HG03025 (cell line): ENCODE measurements around the gene MCM8.

ENCODE experiments used
- ATAC-seq: cut with Tn5 transposase; IDR thresholded peaks from one replicate; pipeline ENCODE4 v1.9.1; 2021; ENCODE audit warnings: mild to moderate bottlenecking, moderate library complexity; ENCODE audit not compliant: unreplicated experiment, low FRiP score

MCM8 gene

GRCh38 chr20:5950271-5951031 lies at the start of gene MCM8, which contains the start of gene TRMT6:
MCM8 (plus strand) TSS chr20:5950652; CDS start chr20:5952016, 1,364 bp downstream.
TRMT6 (minus strand) TSS chr20:5950533; CDS start chr20:5950405, 128 bp downstream.
- peak; percentile 94 for ATAC-seq

GRCh38 chr20:5900908-5901307 lies 49.5 kb upstream of the MCM8 start:
- ATAC-seq, result no peak

- no peak for ATAC-seq
Measured at GRCh38 chr20:5908981-5909380, 41.5 kb upstream of the MCM8 start.

GRCh38 chr20:5910186-5910585 lies 40.3 kb upstream of the MCM8 start:
- no peak for ATAC-seq

- no peak for ATAC-seq
Measured at GRCh38 chr20:5913166-5913565, 37.3 kb upstream of the MCM8 start.

GRCh38 chr20:5914859-5915258 lies 35.6 kb upstream of the MCM8 start:
- no peak for ATAC-seq

GRCh38 chr20:5918856-5919625 lies 31.4 kb upstream of the MCM8 start:
- ATAC-seq, result no peak

GRCh38 chr20:5919626-5920544 lies 30.6 kb upstream of the MCM8 start:
- ATAC-seq, result no peak

GRCh38 chr20:5920581-5920980 lies 29.9 kb upstream of the MCM8 start:
- no peak for ATAC-seq

GRCh38 chr20:5923493-5923892 lies 27.0 kb upstream of the MCM8 start:
- ATAC-seq, result no peak

GRCh38 chr20:5925551-5925950 lies 24.9 kb upstream of the MCM8 start:
- no peak for ATAC-seq

- no peak for ATAC-seq
Measured at GRCh38 chr20:5927749-5928462, 22.5 kb upstream of the MCM8 start.

GRCh38 chr20:5928836-5929715 lies 21.4 kb upstream of the MCM8 start:
- ATAC-seq, result no peak

GRCh38 chr20:5931411-5931810 lies 19.0 kb upstream of the MCM8 start:
- no peak for ATAC-seq

- ATAC-seq, result no peak
Measured at GRCh38 chr20:5932796-5933195, 17.7 kb upstream of the MCM8 start.

GRCh38 chr20:5933802-5934436 lies 16.5 kb upstream of the MCM8 start:
- no peak for ATAC-seq

GRCh38 chr20:5935384-5935783 lies 15.1 kb upstream of the MCM8 start:
- ATAC-seq, result no peak

- no peak for ATAC-seq
Measured at GRCh38 chr20:5936238-5936637, 14.2 kb upstream of the MCM8 start.
